Heart left ventricle (tissue), 16 donors: Measurements from ENCODE around the gene DKK3. TPM values are rescaled to one million over a fixed set of nuclear protein-coding genes. Genes with fewer than 3 reads are reported as not detected.
A peak's percentile ranks its signal among the peaks of the same experiment; 100 is the strongest.

Experiments used
- ATAC-seq, 4 donors: fragments of 200-7000 bp; cut with Tn5 transposase; one replicate each; pipeline ENCODE4 v1.9.1; 2020 to 2022; ENCODE audit warnings: moderate library complexity in 4 of 4, mild to moderate bottlenecking in 3 of 4, moderate number of reproducible peaks in 1 of 4
- DNase-seq, 5 donors: peaks; one replicate each; pipeline ENCODE4 v3.0.0-alpha.2; 2020
- H3K27ac ChIP-seq, 12 donors: fragments of 200-600 bp; sonication (generic) in 4 of 12; one replicate each; pipeline versions ENCODE4 v1.5.0 to v1.8.0; 2016 to 2022; ENCODE audit warnings: mild to moderate bottlenecking in 2 of 12
- H3K27me3 ChIP-seq, 9 donors: fragments of 200-600 bp; sonication (generic) in 2 of 9; one replicate each; pipeline versions ENCODE4 v1.5.1 to v1.8.0; 2016 to 2022; ENCODE audit warnings: mild to moderate bottlenecking in 3 of 9
- H3K36me3 ChIP-seq, 9 donors: fragments of 200-600 bp; sonication (generic) in 2 of 9; one replicate each; pipeline versions ENCODE4 v1.5.0 to v1.8.0; 2018 to 2022; ENCODE audit warnings: mild to moderate bottlenecking in 2 of 9
- H3K4me1 ChIP-seq, 12 donors: fragments of 200-600 bp; sonication (generic) in 4 of 12; one replicate each; pipeline versions ENCODE4 v1.5.0 to v1.8.0; 2016 to 2022; ENCODE audit warnings: mild to moderate bottlenecking in 3 of 12
- H3K4me3 ChIP-seq, 12 donors: fragments of 200-600 bp; sonication (generic) in 4 of 12; one replicate each; pipeline versions ENCODE4 v1.5.0 to v1.8.0; 2017 to 2022; ENCODE audit warnings: mild to moderate bottlenecking in 9 of 12, moderate library complexity in 4 of 12
- H3K9me3 ChIP-seq, 12 donors: fragments of 200-600 bp; sonication (generic) in 4 of 12; one replicate each; pipeline versions ENCODE4 v1.5.0 to v1.8.0; 2016 to 2022; ENCODE audit warnings: mild to moderate bottlenecking in 1 of 12
- CTCF ChIP-seq, 12 donors: fragments of 200-600 bp; sonication (generic) in 4 of 12; IDR thresholded peaks; one replicate each; pipeline versions ENCODE4 v1.5.0 to v1.8.0; 2018 to 2022; ENCODE audit warnings: antibody characterized with exemption in 12 of 12, mild to moderate bottlenecking in 5 of 12
- POLR2A ChIP-seq, 2 donors: fragments of 450-650 bp; IDR thresholded peaks; one replicate each; pipeline ENCODE4 v1.6.1; 2017; ENCODE audit warnings: antibody characterized with exemption in 2 of 2, mild to moderate bottlenecking in 2 of 2, moderate library complexity in 2 of 2
- WGBS, 4 donors: extraction: QIAGEN DNeasy Blood & Tissue Kit in 2 of 4; methylation state at CpG; one replicate each; pipeline versions ENCODE4 v1.1.5 to v1.1.7; 2013 to 2018; 5-methylcytosine and 5-hydroxymethylcytosine counted together
- intact Hi-C, 10 donors: fragments of 100-400 bp; cut with DNase I; formaldehyde crosslinking; loops; one replicate each; pipeline versions ENCODE4 v1.11.1 to v1.14.2; 2022
- polyA plus RNA-seq, 2 donors: library from polyadenylated mRNA; stranded (reverse); fragments of 200-250 nt; gene quantifications; one replicate each; pipeline ENCODE4 v1.2.3, GENCODE V29; 2013
- total RNA-seq, 9 donors: library from RNA; depleted of rRNA in 2 of 9; stranded (reverse); fragments of >200 nt in 2 of 9; fragmentation: NEBNext Ultra II Directional in 3 of 9; extraction: Animal tissue kit (Norgen Biotek cat#: 25700) in 3 of 9; gene quantifications; one replicate each; pipeline versions ENCODE4 v1.1.0 to v1.2.4, GENCODE V29; 2016 to 2023
- donor health status: ischemic (EF 13 %, LVEDD 7.1; RV severe dilation, severe dysfunction).
- donor health status: healthy with polysubstance abuse.
- donor health status: DM: no; HTN: yes; CAD: no.
- donor health status: DM: no; HTN: no; CAD: no.
- donor health status: ischemic (EF 25% LVEDD 6.9; RV normal size, moderate dysfunction).
- donor health status: ischemic (EF 25% LVEDD 5.7; RV mildly dilated, moderate dysfunction).
- donor health status: healthy.
- donor health status: DM: yes; HTN: yes; CAD: no.
- donor health status: ischemic (EF 35%, LVEDD 5.7; RV mildly dilated, moderate dysfunction).
- donor health status: nonischemic (EF 11% LVEDD 7.7; RV severe dilation, severe dysfunction).
- donor health status: DM: yes; HTN: yes; CAD: no.
- donor health status: PGD.
- donor health status: ischemic (EF 29% LVEDD 5.4; RV normal size, mild dysfunction).
- donor health status: nonischemic (EF 23%, LVEDD 6.1; RV moderate dilation, normal function).

DKK3 gene
- total and polyA plus RNA-seq, 11 donors = 117 to 851 (median 707) TPM

- Histone ChIP-seq H3K27me3 (no peaks in the 10 kb centered on the region), H3K4me1 (peaks cover 0 to 24% (median 2%) of the 10 kb centered on the region in 12 donors), H3K9me3 (no peaks in the 10 kb centered on the region), H3K27ac (no peak overlapping the region), H3K36me3 (no peaks in the 10 kb centered on the region), H3K4me3 (no peak overlapping the region)
- TF ChIP-seq CTCF (IDR thresholded peaks at IDR 0.05) (no peak), POLR2A (IDR thresholded peaks at IDR 0.05) (no peak)
- DNase-seq = no peak
- no peak for ATAC-seq
- WGBS, 4 donors = 80 to 90% (median 82%) methylated on average over 2 of the region's 2 CpGs
- intact Hi-C loops = no loop called here
Measured at GRCh38 chr11:12032968-12033367, 24.5 kb upstream of the DKK3 start.

GRCh38 chr11:12031856-12032544, 23.6 kb upstream of the DKK3 start:
- Histone ChIP-seq H3K27ac (peak overlapping the region in 1 of 12 donors; percentile 14), H3K4me3 (no peak overlapping the region), H3K27me3 (no peaks in the 10 kb centered on the region), H3K9me3 (no peaks in the 10 kb centered on the region), H3K36me3 (no peaks in the 10 kb centered on the region), H3K4me1 (peaks cover 0 to 28% (median 2%) of the 10 kb centered on the region in 12 donors)
- ATAC-seq = peak in 2 of 4 donors; percentile 43 to 45
- TF ChIP-seq POLR2A (IDR thresholded peaks at IDR 0.05) = no peak
- no peak for TF ChIP-seq CTCF (IDR thresholded peaks at IDR 0.05)
- intact Hi-C loops = no loop called here
- DNase-seq = no peak
- 74 to 79% (median 78%) methylated on average over 4 of the region's 4 CpGs for WGBS, 4 donors

GRCh38 chr11:12029738-12030363, 21.4 kb upstream of the DKK3 start:
- Histone ChIP-seq H3K4me3 (no peak overlapping the region), H3K27me3 (no peaks in the 10 kb centered on the region), H3K27ac (no peak overlapping the region), H3K9me3 (peaks cover 0 to 2% (median 0%) of the 10 kb centered on the region in 12 donors), H3K36me3 (no peaks in the 10 kb centered on the region), H3K4me1 (peaks cover 0 to 28% (median 2%) of the 10 kb centered on the region in 12 donors)
- intact Hi-C loops = loop anchor here in 1 of 10 donors (5.0 kb wide), 2 partner anchors 63 to 93 kb away; no protein-coding TSS in a partner anchor
- no peak for DNase-seq
- TF ChIP-seq CTCF (IDR thresholded peaks at IDR 0.05) (no peak), POLR2A (IDR thresholded peaks at IDR 0.05) (no peak)
- WGBS, 4 donors = 86 to 93% (median 89%) methylated on average over 5 of the region's 5 CpGs
- ATAC-seq = no peak

GRCh38 chr11:12029119-12029518, 20.7 kb upstream of the DKK3 start:
- DNase-seq (no peak), ATAC-seq (no peak)
- Histone ChIP-seq H3K9me3 (peaks cover 0 to 7% (median 0%) of the 10 kb centered on the region in 12 donors), H3K4me1 (peaks cover 0 to 28% (median 2%) of the 10 kb centered on the region in 12 donors), H3K4me3 (no peak overlapping the region), H3K36me3 (no peaks in the 10 kb centered on the region), H3K27me3 (no peaks in the 10 kb centered on the region), H3K27ac (peak overlapping the region in 1 of 12 donors; percentile 0)
- TF ChIP-seq POLR2A (IDR thresholded peaks at IDR 0.05) = no peak
- TF ChIP-seq CTCF (IDR thresholded peaks at IDR 0.05) = no peak
- intact Hi-C loops = loop anchor here in 1 of 10 donors (5.0 kb wide), 2 partner anchors 62 to 92 kb away; no protein-coding TSS in a partner anchor
- WGBS, 4 donors = 85 to 92% (median 87%) methylated on average over 2 of the region's 2 CpGs
